ENCODE data around the gene MUS81. TPM values are rescaled to one million over a fixed set of nuclear protein-coding genes. Genes with fewer than 3 reads are reported as not detected.
A peak's percentile ranks its signal among the peaks of the same experiment; 100 is the strongest.

The MUS81 gene
- total and polyA plus RNA-seq, 2 of the 13 experiments (the other 11 are each of a cell fraction or from before 2014, with no cell fraction given): 25.6 to 30.2 TPM

- no peak overlapping the region for H3K27ac ChIP-seq (ENCODE audit: extremely low read length, insufficient read depth, low read length)
- H3K27me3 ChIP-seq (ENCODE audit: control insufficient read depth in 1 of 2, insufficient read depth in 2 of 2, low read length in 2 of 2): no peaks in the 10 kb centered on the region; a peak in 1 of 5 replicates
- no TSS peak for BruUV-seq (replicated peaks)
- peaks cover 22% of the 10 kb centered on the region for H3K4me1 ChIP-seq (ENCODE audit: insufficient read depth, low read length)
- ATAC-seq (peak; percentile 4), DNase-seq (ENCODE audit: low spot score) (no peak), FAIRE-seq (no peak)
- peak overlapping the region; percentile 71 for H3K4me2 ChIP-seq (ENCODE audit: low read depth, low read length)
- no peak overlapping the region for H3K9ac ChIP-seq (ENCODE audit: insufficient read depth, low read depth, low read length)
- no peaks in the 10 kb centered on the region for H4K20me1 ChIP-seq (ENCODE audit: insufficient read depth, low read length)
- ChIA-PET CTCF (ENCODE audit: low intra/inter-chr PET ratio, low total read pairs) (no interaction called here), POLR2A (interaction anchor here (1.0 to 8.9 kb wide), 4 partner anchors 11 to 20 kb away, joined by 3 to 81 read pairs (median 15); partner anchors contain the start of genes CCDC85B, CFL1, FIBP and MUS81)
- H3K4me3 ChIP-seq (replicated peaks in 1 of 3; ENCODE audit: insufficient read depth in 1 of 3, low read depth in 2 of 3, low read length in 3 of 3): no peak overlapping the region; a peak in 1 of 6 replicates
- H2AFZ ChIP-seq (ENCODE audit: low read length): no peak overlapping the region
- in situ Hi-C loops (cut with HindIII; ENCODE audit: extremely low pct_ligation_motif_present, low pct_unique_long_range_greater_than_20kb): no loop called here
- peaks cover 2 to 17% of the 10 kb centered on the region in 2 experiments; a peak in 4 of 5 replicates for H3K36me3 ChIP-seq (replicated peaks in 1 of 2; ENCODE audit: control insufficient read depth in 1 of 2, insufficient read depth in 2 of 2, low read length in 2 of 2)
- no peaks in the 10 kb centered on the region for H3K79me2 ChIP-seq (ENCODE audit: insufficient read depth, low read length)
- H3K9me3 ChIP-seq (ENCODE audit: low read length): no peaks in the 10 kb centered on the region
- intact Hi-C loops (cut with micrococcal nuclease; ENCODE audit: unreplicated experiment): no loop called here
- 88% methylated on average over 2 of the region's 11 CpGs for WGBS (ENCODE audit: low lambda C conversion rate)
- TF ChIP-seq ZBTB7B (CRISPR knock-in tag; IDR thresholded peaks at IDR 0.05) (no peak), NFYC (CRISPR knock-in tag; IDR thresholded peaks at IDR 0.05) (no peak), ZNF687 (CRISPR knock-in tag; IDR thresholded peaks at IDR 0.05) (peak; percentile 4; the same call in 1 of the 2 replicates), ZBTB38 (CRISPR knock-in tag; IDR thresholded peaks at IDR 0.05) (0 out of 2 replicates have a peak, but pooled peaks have one; percentile 13), NR2C2 (CRISPR knock-in tag; IDR thresholded peaks at IDR 0.05; ENCODE audit: borderline replicate concordance) (0 out of 2 replicates have a peak, but pooled peaks have one; percentile 12), RBM39 (IDR thresholded peaks at IDR 0.05; ENCODE audit: low read depth, low read length, poor library complexity, severe bottlenecking) (no peak), AGO1 (IDR thresholded peaks at IDR 0.05; ENCODE audit: low read depth, low read length, poor library complexity, severe bottlenecking) (peak; percentile 60), PHF20 (CRISPR knock-in tag; IDR thresholded peaks at IDR 0.05) (no peak), ZBTB21 (CRISPR knock-in tag; IDR thresholded peaks at IDR 0.05) (no peak), AGO2 (optimal IDR thresholded peaks at IDR 0.05; ENCODE audit: low read depth, low read length) (peak; percentile 4)
- TF ChIP-seq, protein P1, sequence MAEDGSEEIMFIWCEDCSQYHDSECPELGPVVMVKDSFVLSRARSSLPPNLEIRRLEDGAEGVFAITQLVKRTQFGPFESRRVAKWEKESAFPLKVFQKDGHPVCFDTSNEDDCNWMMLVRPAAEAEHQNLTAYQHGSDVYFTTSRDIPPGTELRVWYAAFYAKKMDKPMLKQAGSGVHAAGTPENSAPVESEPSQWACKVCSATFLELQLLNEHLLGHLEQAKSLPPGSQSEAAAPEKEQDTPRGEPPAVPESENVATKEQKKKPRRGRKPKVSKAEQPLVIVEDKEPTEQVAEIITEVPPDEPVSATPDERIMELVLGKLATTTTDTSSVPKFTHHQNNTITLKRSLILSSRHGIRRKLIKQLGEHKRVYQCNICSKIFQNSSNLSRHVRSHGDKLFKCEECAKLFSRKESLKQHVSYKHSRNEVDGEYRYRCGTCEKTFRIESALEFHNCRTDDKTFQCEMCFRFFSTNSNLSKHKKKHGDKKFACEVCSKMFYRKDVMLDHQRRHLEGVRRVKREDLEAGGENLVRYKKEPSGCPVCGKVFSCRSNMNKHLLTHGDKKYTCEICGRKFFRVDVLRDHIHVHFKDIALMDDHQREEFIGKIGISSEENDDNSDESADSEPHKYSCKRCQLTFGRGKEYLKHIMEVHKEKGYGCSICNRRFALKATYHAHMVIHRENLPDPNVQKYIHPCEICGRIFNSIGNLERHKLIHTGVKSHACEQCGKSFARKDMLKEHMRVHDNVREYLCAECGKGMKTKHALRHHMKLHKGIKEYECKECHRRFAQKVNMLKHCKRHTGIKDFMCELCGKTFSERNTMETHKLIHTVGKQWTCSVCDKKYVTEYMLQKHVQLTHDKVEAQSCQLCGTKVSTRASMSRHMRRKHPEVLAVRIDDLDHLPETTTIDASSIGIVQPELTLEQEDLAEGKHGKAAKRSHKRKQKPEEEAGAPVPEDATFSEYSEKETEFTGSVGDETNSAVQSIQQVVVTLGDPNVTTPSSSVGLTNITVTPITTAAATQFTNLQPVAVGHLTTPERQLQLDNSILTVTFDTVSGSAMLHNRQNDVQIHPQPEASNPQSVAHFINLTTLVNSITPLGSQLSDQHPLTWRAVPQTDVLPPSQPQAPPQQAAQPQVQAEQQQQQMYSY (CRISPR knock-in tag; IDR thresholded peaks at IDR 0.05): no peak
- TF ChIP-seq, protein P2, sequence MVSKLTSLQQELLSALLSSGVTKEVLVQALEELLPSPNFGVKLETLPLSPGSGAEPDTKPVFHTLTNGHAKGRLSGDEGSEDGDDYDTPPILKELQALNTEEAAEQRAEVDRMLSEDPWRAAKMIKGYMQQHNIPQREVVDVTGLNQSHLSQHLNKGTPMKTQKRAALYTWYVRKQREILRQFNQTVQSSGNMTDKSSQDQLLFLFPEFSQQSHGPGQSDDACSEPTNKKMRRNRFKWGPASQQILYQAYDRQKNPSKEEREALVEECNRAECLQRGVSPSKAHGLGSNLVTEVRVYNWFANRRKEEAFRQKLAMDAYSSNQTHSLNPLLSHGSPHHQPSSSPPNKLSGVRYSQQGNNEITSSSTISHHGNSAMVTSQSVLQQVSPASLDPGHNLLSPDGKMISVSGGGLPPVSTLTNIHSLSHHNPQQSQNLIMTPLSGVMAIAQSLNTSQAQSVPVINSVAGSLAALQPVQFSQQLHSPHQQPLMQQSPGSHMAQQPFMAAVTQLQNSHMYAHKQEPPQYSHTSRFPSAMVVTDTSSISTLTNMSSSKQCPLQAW (CRISPR knock-in tag; IDR thresholded peaks at IDR 0.05): no peak
These were observed 10.1 kb downstream of the MUS81 start for GRCh38 chr11:65870307-65870658.

Data from HepG2 (cell line).